Measurements from ENCODE around the gene GRIK3.

Gene GRIK3

DNA sequence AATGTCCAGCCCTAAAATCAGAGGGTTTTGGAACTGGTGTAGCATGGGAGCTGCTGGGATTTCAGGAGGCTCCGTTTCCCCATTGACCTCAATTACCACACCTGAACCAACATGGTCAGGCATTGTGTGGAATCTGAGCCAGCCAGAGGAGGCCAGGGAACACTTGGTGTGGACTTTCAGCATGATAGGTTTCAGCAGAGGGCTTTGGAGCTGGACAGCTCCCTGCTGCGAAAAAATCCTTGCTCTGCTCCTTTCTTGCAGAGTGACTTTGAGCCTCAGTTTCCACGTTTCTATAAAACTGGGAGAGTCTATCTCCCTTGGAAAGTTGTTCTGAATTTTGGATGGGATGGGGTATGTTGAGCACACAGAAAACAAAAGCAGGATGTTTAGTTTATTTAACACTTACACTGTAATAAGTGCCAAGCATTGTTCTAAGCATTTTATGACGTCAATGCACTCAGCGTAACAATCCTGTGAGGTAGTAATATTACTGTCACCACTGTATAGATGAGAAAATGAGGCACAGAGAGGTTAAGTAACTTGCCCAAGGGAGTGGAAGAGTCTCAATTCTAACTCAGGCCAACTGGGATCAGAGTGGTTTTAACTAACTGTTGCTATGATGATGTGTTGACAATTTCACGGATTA is 168.0 kb downstream of the GRIK3 start:
- Histone ChIP-seq H3K79me2 (ENCODE audit: insufficient read depth, low read length) (no peaks in the 10 kb centered on the region), H3K4me2 (ENCODE audit: low read depth, low read length, poor library complexity, severe bottlenecking) (no peak overlapping the region), H3K4me3 (ENCODE audit: low read length, poor library complexity, severe bottlenecking) (no peak overlapping the region), H3K9ac (ENCODE audit: low read depth, low read length, poor library complexity, severe bottlenecking) (no peak overlapping the region), H3F3A (ENCODE audit: low read depth) (no peaks in the 10 kb centered on the region), H3K4me1 (ENCODE audit: insufficient read depth, low read length, poor library complexity, severe bottlenecking) (no peaks in the 10 kb centered on the region), H2AFZ (ENCODE audit: low read length) (no peak overlapping the region), H3K27me3 (ENCODE audit: insufficient read depth, low read length, poor library complexity, severe bottlenecking) (no peaks in the 10 kb centered on the region), H3K36me3 (ENCODE audit: insufficient read depth, low read length) (no peaks in the 10 kb centered on the region), H3K9me2 (replicated peaks; ENCODE audit: low read depth, low read length) (no peaks in the 10 kb centered on the region), H4K20me1 (ENCODE audit: insufficient read depth, low read length, poor library complexity, severe bottlenecking) (no peaks in the 10 kb centered on the region), H3K9me3 (ENCODE audit: insufficient read depth, low read depth, low read length) (no peaks in the 10 kb centered on the region)
- TF ChIP-seq EZH2phosphoT487 (IDR thresholded peaks at IDR 0.05; ENCODE audit: borderline replicate concordance): no peak
- TF ChIP-seq, protein P1, sequence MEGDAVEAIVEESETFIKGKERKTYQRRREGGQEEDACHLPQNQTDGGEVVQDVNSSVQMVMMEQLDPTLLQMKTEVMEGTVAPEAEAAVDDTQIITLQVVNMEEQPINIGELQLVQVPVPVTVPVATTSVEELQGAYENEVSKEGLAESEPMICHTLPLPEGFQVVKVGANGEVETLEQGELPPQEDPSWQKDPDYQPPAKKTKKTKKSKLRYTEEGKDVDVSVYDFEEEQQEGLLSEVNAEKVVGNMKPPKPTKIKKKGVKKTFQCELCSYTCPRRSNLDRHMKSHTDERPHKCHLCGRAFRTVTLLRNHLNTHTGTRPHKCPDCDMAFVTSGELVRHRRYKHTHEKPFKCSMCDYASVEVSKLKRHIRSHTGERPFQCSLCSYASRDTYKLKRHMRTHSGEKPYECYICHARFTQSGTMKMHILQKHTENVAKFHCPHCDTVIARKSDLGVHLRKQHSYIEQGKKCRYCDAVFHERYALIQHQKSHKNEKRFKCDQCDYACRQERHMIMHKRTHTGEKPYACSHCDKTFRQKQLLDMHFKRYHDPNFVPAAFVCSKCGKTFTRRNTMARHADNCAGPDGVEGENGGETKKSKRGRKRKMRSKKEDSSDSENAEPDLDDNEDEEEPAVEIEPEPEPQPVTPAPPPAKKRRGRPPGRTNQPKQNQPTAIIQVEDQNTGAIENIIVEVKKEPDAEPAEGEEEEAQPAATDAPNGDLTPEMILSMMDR (conservative IDR thresholded peaks at IDR 0.05; ENCODE audit: low read length): no peak

DNA sequence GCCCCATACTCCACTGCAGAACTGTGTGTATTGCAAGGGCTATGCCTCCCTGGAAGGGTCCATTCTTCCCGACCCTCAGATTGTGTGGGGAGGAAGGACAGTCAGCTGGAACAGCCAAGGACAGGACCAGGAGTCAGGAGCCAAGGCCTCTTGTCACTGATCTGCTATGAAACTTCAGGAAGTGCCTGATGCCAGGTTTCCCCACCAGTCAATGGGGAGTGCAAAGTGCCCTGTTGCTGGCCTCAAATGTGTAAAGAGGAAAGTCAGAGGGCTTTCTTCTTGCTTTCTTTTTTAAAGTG is 168.8 kb downstream of the GRIK3 start:
- Histone ChIP-seq H2AFZ (ENCODE audit: low read length) (no peak overlapping the region), H3K9ac (ENCODE audit: low read depth, low read length, poor library complexity, severe bottlenecking) (no peak overlapping the region), H3K4me2 (ENCODE audit: low read depth, low read length, poor library complexity, severe bottlenecking) (no peak overlapping the region), H3K36me3 (ENCODE audit: insufficient read depth, low read length) (no peaks in the 10 kb centered on the region), H3K79me2 (ENCODE audit: insufficient read depth, low read length) (no peaks in the 10 kb centered on the region), H3K4me3 (ENCODE audit: low read length, poor library complexity, severe bottlenecking) (no peak overlapping the region), H3K27me3 (ENCODE audit: insufficient read depth, low read length, poor library complexity, severe bottlenecking) (no peaks in the 10 kb centered on the region), H3F3A (ENCODE audit: low read depth) (no peaks in the 10 kb centered on the region), H3K9me2 (replicated peaks; ENCODE audit: low read depth, low read length) (no peaks in the 10 kb centered on the region), H3K9me3 (ENCODE audit: insufficient read depth, low read depth, low read length) (no peaks in the 10 kb centered on the region), H4K20me1 (ENCODE audit: insufficient read depth, low read length, poor library complexity, severe bottlenecking) (no peaks in the 10 kb centered on the region), H3K4me1 (ENCODE audit: insufficient read depth, low read length, poor library complexity, severe bottlenecking) (no peaks in the 10 kb centered on the region)
- TF ChIP-seq, protein P1 (conservative IDR thresholded peaks at IDR 0.05; ENCODE audit: low read length): no peak
- no peak for TF ChIP-seq EZH2phosphoT487 (IDR thresholded peaks at IDR 0.05; ENCODE audit: borderline replicate concordance)

DNA sequence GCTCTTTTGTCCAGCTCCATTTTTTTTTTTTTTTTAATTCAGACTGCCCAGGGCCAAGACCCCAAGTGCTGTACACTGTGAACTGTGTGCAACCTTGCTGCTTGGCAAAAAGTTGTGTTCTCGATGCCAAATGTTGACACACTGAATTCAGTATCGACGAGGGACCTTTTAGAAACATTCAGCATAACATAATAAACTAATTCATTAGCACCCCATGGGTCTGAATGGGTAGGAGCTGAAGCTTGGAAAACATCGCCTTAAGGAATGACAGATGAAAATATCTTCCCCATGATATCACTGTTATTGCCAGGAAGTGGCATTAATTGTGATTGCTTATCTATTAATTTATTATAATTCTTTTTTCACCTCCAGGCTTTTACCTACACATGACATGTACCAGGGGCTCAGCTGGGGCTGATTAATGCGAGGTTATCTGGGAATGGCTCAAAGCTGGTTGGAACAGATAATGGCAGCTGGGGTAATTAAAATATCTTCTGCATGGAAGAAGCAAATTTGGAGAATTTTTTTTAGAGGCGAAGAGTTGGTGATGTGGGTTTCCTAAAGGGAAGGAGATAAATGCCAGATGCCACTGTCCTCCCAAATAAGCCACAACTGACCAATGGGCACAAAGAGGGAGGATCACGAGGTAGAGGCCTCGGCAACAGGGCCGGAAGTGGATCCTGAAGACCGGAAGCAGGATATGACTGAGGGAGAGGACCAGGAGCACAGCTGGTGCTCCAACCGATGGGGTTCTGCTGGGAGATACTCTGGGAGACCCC is 169.3 kb downstream of the GRIK3 start:
- no peaks in the 10 kb centered on the region for H3K9me2 ChIP-seq (replicated peaks; ENCODE audit: low read depth, low read length)
- no peaks in the 10 kb centered on the region for H3K27me3 ChIP-seq (ENCODE audit: insufficient read depth, low read length, poor library complexity, severe bottlenecking)
- no peaks in the 10 kb centered on the region for H3K36me3 ChIP-seq (ENCODE audit: insufficient read depth, low read length)
- H3K4me2 ChIP-seq (ENCODE audit: low read depth, low read length, poor library complexity, severe bottlenecking): no peak overlapping the region
- no peaks in the 10 kb centered on the region for H3K79me2 ChIP-seq (ENCODE audit: insufficient read depth, low read length)
- no peaks in the 10 kb centered on the region for H3F3A ChIP-seq (ENCODE audit: low read depth)
- no peaks in the 10 kb centered on the region for H4K20me1 ChIP-seq (ENCODE audit: insufficient read depth, low read length, poor library complexity, severe bottlenecking)
- H3K9ac ChIP-seq (ENCODE audit: low read depth, low read length, poor library complexity, severe bottlenecking): no peak overlapping the region
- H3K9me3 ChIP-seq (ENCODE audit: insufficient read depth, low read depth, low read length): no peaks in the 10 kb centered on the region
- TF ChIP-seq, protein P1 (conservative IDR thresholded peaks at IDR 0.05; ENCODE audit: low read length): no peak
- TF ChIP-seq EZH2phosphoT487 (IDR thresholded peaks at IDR 0.05; ENCODE audit: borderline replicate concordance): no peak
- H3K4me1 ChIP-seq (ENCODE audit: insufficient read depth, low read length, poor library complexity, severe bottlenecking): no peaks in the 10 kb centered on the region
- H3K4me3 ChIP-seq (ENCODE audit: low read length, poor library complexity, severe bottlenecking): no peak overlapping the region
- no peak overlapping the region for H2AFZ ChIP-seq (ENCODE audit: low read length)

Measured in Loucy (cell line).